ENCODE results near the gene S100A13. TPM values are rescaled to one million over a fixed set of nuclear protein-coding genes. Genes with fewer than 3 reads are reported as not detected.
"Not testable (repeated sequence)": the region's sequence is repeated elsewhere in the genome, so short reads cannot be mapped to it uniquely, and the experiment has no call there.

Gene S100A13
- 26.5 TPM for total RNA-seq (ENCODE audit: insufficient read depth, low replicate concordance)

DNA sequence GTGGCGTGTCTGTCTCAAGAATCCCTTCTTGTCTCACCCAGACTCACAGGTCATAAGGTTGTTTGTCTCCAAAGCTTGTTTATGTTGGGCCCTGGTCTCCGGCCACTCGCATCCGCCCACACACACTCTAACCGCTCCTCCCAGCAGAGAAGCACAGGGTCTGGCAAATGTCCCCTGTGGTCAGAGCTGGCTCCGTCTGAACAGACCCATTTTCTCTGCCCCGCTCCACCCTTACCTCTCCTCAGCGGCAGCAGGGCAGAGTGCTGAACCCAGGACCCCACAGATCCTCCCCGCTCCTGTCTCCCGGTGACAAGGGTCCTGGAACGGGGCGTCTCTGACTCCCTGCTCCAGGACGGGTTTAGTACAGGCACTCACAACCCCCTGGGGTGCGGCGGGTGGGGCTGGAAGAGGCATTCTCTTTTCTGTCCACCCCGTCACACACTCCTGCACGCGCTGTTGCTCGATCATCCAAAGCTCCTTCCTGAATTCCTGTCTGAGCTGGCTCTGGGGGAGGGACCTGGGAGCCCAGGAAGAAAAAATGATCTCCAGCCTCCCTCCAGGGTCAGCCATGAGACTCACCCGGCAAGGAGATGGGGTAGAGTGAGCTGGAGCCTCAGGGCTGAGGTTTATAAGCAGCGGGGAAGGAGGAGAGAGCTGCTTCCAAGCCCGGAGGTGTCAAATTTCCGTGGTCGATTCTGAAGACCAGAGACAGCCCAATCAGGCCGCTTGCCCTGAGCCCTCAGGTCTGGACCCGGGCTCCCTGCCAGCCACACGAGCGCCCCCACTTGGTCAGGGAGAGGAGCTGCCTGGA lies at the start of gene S100A13:
TSS of gene S100A13 (minus strand) at position 602 of the 811 bp plus-strand sequence. CDS start 1,033 bp downstream, outside the sequence.
- peak; percentile 95 for DNase-seq (ENCODE audit: low spot score)

DNA sequence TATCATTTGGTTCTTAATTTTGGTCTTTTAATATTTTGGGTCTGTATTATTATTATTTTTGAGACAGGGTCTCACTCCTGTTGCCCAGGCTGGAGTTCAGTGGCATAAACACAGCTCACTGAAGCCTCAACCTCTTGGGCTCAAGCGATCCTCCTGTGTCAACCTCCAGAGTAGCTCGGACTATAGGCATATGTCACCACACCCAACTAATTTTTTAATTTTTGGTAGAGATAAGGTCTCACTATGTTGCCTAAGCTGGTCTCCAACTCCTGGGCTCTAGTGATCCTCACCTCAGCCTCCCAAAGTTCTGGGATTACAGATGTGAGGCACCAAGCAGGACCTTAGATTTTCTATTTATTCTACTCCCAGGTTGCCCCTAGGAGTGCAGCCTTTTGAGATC lies 46.2 kb upstream of the S100A13 start:
- no peak for DNase-seq (ENCODE audit: low spot score)

DNA sequence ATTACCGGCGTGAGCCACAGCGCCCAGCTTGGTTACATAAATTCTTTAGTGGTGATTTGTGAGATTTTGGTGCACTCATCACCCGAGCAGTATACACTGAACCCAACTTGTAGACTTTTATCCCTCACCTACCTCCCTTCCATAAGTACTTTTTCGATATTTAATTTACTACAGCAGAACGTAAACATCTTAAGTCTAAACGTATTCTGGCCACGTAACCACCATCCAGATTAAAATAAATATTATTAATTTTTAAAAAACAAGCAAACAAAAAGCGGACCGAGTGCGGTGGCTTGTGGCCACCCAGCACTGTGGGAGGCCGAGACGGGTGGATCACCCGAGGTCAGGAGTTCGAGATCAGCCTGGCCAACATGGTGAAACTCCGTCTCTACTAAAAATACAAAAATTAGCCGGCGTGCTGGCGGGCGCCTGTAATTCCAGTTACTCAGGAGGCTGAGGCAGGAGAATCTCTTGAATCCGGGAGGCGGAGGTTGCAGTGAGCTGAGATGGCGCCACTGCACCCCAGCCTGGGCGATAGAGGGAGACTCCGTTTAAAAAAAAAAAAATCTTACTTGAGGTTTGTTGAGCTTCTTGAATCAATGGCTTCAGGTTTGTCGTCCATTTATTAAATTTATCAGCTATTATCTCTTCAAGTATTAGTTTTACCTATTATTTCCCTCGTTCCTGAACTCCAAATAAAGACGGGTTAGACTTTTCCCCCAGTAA lies 44.5 kb upstream of the S100A13 start:
- not testable (repeated sequence) for DNase-seq (ENCODE audit: low spot score)

DNA sequence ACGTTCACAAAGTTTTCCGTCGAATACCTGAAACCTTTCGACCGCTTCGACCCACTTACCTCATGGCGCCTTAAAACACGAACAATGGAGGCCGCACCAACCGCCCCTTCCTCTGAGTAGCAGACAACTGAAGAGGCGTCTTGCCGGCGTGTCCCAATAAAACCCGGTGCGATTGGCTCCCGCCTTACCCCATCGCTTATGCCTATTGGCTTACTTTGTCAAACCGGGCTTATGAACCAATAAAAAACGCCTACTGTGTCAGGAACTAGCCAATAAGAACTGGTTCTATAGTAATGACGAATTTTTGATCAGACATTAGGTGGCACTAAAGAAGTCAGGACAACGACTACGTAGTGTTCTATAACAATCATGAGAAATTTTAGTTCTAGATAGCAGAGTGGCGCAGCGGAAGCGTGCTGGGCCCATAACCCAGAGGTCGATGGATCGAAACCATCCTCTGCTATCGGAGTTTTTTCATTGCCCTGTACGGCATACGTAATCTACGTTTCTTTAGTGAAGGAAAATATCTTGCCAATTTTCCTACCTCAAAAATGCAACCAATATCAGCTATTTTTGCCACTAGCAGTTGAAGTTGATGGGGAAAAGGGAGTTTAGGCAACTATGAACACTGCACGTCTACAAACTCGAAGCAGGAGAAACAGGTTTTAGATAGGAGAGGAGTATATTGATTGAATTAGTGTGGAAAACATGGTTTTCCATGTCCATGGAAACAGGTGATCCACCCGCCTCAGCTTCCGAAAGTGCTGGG lies 43.7 kb upstream of the S100A13 start, which contains the start of gene ILF2:
TSS of gene ILF2 (minus strand) at position 135 of the 769 bp plus-strand sequence. CDS start at position 64, 71 bp downstream.
- DNase-seq (ENCODE audit: low spot score) = peak; percentile 100

DNA sequence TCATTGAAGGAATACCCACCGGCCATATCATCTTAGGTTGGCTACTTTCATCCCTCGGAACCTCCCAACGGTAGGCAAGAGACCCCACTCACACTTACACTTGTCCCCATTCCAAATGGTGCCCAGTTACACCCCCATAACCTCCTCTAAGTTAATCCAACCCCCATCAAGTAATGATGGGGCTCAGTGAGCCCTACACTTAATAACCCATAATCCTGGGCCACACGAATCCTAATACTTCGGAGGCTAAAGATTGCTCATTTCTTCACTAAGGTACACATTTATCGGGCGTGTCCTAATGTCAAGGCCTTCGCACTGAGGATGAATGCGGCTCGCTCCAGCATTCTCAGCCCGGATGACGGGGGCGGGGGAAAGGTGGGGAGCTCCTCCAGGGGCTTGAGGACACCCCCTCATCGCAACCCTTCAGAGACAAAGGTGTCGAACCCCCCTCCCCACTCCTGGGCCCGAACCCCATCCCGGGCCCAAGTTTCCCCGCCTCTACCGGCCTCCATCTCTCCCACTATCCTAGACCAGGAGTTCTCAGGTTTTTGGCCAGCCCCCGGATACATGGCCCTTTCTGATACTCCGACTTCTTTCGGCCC lies 43.1 kb upstream of the S100A13 start:
- peak; percentile 22 for DNase-seq (ENCODE audit: low spot score)

DNA sequence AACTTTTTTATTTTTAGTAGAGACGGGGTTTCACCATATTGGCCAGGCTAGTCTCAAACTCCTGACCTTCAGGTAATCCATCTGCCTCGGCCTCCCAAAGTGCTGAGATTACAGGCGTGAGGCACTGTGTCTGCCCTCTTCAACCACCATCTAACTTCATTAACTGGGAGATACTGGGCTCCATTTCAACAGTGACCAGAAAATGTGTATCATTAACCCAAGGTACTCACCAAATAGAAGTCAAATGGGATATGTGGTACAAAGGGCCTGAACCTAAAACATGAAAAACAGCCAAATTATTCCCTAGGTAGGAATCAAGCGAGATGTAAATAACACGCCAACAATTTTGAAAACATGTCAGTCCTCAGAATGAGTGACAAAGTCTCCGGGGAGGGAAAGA lies 42.3 kb upstream of the S100A13 start:
- no peak for DNase-seq (ENCODE audit: low spot score)

DNA sequence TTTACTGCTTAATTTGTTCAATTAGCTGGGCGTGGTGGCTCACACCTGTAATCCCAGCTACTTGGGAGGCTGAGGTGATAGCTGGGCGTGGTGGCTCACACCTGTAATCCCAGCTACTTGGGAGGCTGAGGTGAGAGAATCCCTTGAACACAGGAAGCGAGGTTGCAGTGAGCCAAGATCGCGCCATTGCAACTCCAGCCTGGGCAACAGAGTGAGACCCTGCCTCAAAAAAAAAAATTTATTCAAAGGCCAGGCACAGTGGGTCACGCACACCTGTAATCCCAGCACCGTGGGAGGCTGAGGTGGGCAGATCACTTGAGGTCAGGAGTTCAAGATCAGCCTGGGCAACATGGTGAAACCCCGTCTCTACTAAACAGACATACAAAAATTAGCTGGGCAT lies 41.4 kb upstream of the S100A13 start:
- DNase-seq (ENCODE audit: low spot score) = not testable (repeated sequence)

DNA sequence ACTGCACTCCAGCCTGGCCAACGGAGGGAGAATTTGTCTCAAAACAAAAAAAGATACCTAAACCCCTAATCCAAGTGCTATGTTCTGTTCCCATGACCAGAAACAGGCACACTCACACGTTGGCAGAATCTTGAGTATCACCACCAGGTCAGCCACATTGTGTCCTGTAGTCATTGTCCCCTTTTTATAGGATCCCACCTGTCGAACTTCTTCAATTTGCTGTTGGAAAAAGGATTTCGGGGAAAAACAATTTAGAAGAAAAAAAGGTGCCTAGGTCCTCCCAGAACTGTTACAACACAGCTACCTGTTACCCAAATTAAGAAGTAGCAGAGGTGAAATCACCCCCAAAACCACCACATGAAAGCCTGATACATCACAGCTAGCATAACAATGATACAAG lies 40.1 kb upstream of the S100A13 start:
- no peak for DNase-seq (ENCODE audit: low spot score)

DNA sequence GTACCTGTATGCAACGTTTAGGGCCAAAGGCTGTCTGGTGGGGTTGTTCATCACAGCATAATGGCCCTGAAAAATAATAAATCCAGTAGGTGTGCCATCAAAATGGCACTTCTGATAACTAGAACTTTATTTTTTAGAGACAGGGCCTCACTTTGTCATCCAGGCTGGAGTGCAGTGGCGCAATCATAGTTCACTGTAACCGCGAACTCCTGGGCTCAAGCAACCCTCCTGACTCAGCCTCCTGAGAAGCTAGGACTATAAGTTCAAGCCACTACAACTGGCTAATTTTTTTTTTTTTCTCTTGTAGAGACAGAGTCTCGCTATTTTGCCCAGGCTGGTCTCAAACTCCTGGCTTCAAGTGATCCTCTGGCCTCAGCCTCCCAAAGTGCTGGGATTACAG lies 35.9 kb upstream of the S100A13 start:
- no peak for DNase-seq (ENCODE audit: low spot score)

DNA sequence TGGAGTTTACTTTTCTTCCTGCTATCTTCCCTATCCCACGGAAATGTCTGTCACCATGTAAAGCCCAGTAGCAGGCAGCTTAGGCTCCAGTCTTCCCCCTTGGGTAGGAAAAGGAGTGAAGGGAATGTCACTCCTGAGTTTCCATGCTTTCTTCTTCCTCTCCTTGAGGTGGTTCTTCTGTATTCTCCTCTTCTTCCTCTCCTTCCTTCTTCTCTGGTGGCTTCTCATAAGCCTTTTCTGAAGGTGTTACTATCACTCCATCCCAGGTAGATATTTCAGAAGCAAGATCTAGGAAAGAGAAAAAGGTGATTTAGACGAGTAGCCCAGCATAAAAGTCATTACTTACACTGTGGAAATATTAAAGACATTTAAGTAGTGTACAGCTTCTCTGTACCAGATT lies 35.0 kb upstream of the S100A13 start:
- no peak for DNase-seq (ENCODE audit: low spot score)

DNA sequence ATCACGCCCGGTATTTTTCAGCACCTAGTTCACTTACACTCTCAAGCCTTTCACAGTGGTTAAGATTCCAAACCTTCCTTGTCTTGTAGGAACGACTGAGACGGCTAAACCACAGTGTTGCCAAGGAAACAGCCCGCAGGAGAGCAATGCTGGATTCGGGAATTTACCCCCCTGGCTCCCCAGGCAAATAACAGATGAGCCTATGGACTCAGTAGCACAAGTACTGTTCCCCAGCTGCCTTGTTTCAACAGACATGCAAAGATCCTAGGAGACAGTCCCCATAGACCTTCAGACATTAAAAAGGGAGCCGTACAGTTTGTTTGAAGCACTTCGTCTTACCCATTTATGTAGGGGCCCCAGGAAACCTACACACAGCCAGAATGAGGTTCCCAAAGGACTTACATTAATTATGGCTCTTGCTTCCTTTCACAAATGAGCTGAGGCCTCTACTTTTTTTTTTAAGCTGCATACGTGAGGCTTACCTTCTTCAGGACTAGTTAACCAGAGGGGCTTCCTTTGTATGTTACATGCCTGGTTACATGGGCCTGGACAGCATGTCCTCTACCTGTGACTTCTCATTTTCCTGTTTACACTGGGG lies 33.9 kb upstream of the S100A13 start:
- DNase-seq (ENCODE audit: low spot score) = no peak

DNA sequence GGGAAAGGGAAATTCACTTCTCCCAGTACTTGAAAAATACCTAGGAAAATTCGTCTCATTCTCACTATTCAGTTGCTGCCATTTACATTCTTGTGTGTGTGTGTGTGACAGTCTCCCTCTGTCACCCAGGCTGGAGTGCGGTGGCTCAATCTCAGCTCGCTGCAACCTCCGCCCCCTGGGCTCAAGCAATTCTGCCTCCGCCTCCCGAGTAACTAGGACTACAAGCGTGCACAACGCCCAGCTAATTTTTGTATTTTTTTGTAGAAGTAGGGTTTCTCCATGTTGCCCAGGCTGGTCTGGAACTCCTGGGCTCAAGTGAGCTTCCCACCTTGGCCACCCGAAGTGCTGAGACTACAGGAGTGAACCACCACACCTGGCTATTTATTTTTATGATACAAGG lies 32.4 kb upstream of the S100A13 start:
- no peak for DNase-seq (ENCODE audit: low spot score)

DNA sequence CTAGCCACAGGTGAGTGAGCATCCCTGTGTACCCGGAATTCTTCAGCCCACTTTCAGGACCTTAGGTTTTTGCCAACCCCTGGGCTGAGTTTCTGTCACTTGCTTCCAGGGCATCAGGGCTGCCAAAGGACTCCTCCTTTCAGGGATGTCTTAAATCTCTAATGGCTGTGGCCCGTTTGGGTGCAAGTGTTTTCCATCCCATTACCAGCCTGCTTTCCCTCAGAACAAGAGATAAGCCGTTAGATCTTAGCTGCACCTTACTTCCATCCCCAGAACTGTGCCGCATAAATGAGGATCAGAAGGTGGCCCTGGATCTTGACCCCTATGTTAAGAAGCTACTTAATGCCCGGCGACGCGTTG lies 31.9 kb upstream of the S100A13 start:
- DNase-seq (ENCODE audit: low spot score) = no peak

DNA sequence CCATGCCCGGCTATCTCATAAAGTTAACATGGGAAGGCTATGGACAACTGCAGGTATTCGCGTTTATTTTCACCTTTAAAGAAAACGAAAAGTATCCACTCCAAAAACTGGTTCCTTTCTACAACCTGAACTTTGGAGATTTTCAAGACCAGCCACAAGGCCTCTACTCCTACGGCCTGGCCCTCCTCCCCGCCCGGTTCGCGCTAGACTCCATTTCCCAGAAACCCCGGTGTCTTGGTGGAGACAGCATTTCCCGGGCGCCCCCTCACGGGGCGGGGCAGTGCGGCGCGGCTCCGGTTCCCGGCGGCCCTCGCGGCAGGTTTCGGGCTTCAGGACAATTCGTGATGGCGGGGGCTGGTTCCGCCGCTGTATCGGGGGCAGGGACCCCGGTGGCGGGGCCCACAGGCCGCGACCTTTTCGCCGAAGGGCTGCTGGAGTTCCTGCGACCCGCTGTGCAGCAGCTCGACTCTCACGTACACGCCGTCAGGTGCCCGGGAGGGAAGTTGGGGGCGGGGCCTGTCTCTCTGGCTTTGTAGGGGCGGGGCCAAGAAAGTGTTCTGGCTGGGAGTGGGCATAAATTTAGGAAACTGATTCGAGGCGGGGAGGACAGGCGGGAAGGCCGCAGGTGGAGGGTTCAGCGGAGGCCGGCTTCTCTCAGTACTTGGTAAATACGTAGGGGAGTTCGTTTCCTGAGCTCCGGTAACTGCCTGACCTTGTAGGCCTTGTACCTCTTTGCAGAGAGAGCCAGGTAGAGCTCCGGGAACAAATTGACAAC lies 31.3 kb upstream of the S100A13 start, which contains the start of gene SNAPIN:
TSS of gene SNAPIN (plus strand) at position 304 of the 775 bp plus-strand sequence. CDS start at position 345, 41 bp downstream.
- DNase-seq (ENCODE audit: low spot score) = peak; percentile 97

DNA sequence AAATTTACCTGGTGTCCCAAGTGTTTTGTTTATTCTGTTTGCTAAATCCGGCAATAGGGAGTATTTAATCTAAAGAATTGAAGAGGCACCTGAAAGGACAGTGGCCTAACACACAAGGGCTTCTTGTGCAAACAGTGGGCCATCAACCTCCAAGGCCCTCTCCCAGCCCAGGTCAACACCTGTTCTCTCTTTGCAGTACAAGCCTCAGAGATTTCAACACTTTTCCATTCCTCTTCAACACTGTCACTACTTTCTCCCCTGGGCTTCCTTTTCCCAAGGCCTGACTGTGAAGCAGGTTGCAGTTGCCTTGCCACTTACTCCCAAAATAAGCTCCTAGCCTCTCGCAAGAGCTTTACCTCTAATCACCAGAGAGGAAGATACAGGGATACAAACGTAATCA lies 28.0 kb upstream of the S100A13 start:
- no peak for DNase-seq (ENCODE audit: low spot score)

DNA sequence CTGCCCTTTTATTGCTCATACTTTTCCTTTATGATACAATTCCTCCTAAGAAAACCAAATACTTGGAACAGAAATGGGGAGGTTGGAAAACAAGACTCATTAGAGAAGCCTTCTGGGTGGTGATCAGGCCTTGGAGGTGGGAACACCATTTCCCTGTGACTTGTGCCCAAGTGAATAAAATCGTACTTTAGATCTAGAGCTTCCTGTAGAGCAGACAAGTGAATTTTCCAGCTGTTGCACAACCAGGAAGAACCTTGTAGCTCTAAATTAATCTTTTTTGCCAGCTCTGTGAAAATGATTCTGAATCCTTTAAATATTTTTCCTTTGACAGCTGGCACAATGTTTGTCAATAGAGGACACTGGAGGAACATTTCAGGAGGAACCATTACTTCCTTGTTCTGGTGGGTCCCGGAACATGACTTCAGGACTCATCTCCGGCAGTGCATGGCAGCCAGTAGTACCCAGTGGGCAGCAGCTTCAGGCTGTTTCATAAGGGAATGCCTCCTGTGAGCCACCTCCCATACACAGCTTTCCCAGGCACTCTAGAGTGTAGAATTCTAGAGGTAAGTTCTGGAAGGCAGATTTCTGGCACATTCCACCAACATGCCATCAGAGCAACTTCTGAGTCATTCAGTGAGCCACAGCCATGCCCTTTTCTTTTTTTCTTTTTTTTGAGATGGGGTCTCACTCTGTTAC lies 25.6 kb upstream of the S100A13 start:
- DNase-seq (ENCODE audit: low spot score) = no peak

DNA sequence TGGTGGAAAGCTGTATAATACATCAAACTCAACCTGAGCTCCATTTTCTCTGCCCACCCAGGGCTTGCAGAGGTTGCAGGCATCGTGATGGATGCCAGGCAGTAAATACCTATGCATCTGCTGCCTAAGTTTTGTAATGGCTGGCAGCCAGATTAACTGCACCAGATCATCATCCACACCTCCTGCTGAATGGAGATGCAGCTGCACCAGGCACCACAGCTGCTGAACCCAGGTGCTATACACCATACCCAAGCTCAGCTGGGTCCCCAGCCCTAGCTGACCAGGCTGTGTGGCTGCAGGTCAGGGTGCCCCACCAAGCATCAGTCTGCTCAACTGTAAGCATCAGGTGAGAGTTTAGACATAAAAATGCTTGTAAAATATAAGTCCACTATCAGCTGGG lies 24.5 kb upstream of the S100A13 start:
- no peak for DNase-seq (ENCODE audit: low spot score)

DNA sequence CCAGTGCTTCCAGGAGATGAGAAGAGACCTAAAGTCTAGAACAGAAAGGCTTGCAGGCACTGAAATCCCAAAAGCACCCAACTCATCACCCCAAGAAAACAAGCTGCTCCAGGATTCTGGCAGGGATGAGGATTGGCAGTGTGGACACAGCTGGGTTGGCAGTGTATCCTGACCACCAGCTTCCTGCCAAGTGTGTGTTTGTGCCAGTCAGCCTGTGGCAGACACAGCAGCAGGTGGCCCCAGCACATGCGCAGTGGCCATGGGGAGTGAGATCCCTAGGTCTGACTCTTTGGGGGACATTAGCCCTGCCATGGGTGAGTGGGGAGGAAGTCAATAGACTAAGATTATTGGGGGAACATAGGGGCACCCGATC lies 22.5 kb upstream of the S100A13 start:
- no peak for DNase-seq (ENCODE audit: low spot score)

DNA sequence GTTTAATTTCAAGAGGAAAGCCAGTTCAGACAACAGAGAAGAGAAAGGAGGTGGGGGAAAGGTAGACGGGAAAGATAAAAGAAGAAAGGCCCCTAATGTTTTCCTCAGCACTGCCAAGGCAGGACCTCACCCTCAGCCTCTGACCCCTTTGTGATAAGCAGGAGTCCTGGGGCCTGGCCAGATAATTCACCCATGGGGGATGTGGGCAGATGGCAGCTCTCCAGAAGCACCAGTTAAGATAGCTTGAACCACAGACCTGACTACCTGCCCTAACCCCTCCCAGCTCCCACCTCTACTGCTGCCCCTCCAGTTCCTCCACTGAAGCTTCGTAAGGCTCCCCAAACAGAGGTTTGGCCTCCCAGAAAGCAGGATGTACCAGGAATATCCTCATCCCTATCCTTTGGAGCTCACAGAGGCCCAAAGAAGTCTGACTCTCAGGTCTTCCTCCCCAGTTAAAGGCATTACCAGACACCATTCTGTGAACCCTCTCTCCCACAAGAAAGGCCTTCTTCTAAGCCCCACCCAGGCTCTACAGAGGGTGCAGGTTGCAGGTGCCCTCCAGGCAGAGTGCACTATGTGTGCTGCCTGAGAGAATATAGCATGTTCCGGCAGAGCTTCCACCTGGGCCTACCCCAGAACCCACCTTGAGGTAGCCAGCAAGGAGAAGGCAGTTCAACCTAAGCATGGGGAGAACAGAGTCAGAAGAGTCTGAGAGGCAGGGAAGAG lies 22.0 kb upstream of the S100A13 start:
- no peak for DNase-seq (ENCODE audit: low spot score)

Data from umbilical cord (tissue), 2 donors.